Pancreas (tissue), 10 donors: ENCODE data around the gene CAD. TPM values are rescaled to one million over a fixed set of nuclear protein-coding genes. Genes with fewer than 3 reads are reported as not detected.
"Not testable (repeated sequence)": the region's sequence is repeated elsewhere in the genome, so short reads cannot be mapped to it uniquely, and the experiment has no call there.

Experiments
- ATAC-seq, 4 donors: fragments of 200-7000 bp; cut with Tn5 transposase; one replicate each; pipeline versions ENCODE4 v1.8.0 to v1.9.1; 2020; ENCODE audit warnings: mild to moderate bottlenecking in 4 of 4, moderate library complexity in 4 of 4
- DNase-seq, 6 donors: peaks; one replicate each; pipeline ENCODE4 v3.0.0-alpha.2; 2020
- FAIRE-seq: peaks from 2 replicates; lab custom pipeline; 2012; peaks lifted over from hg19 to GRCh38; lab: Jason Lieb, UNC
- H3K27ac ChIP-seq, 4 donors: fragments of 200-600 bp; sonication (generic); 1 replicate in 3 of 4; 2 replicates in 1 of 4; pipeline versions ENCODE4 v1.5.0 to v1.8.0; 2020
- H3K27me3 ChIP-seq, 4 donors: fragments of 200-600 bp; one replicate each; pipeline ENCODE4 v1.8.0; 2021
- H3K36me3 ChIP-seq, 3 donors: fragments of 200-600 bp; sonication (generic) in 1 of 3; one replicate each; pipeline versions ENCODE4 v1.5.0 to v1.8.0; 2020 to 2021
- H3K4me1 ChIP-seq, 3 donors: fragments of 200-600 bp; one replicate each; pipeline ENCODE4 v1.8.0; 2021
- H3K4me3 ChIP-seq, 4 donors: fragments of 200-600 bp; sonication (generic) in 2 of 4; one replicate each; pipeline versions ENCODE4 v1.5.0 to v1.8.0; 2020 to 2021
- H3K9me3 ChIP-seq, 4 donors: fragments of 200-600 bp; one replicate each; pipeline ENCODE4 v1.8.0; 2021
- CTCF ChIP-seq, 4 donors: fragments of 200-600 bp; sonication (generic) in 3 of 4; IDR thresholded peaks; one replicate each; pipeline versions ENCODE4 v1.5.0 to v1.8.0; 2021; ENCODE audit warnings: antibody characterized with exemption in 4 of 4
- WGBS, 2 donors: extraction: QIAGEN DNeasy Blood & Tissue Kit; methylation state at CpG; one replicate each; pipeline ENCODE4 v1.1.7; 2013; 5-methylcytosine and 5-hydroxymethylcytosine counted together
- intact Hi-C, 3 donors: fragments of 100-400 bp; cut with DNase I; formaldehyde crosslinking; loops; one replicate each; pipeline versions ENCODE4 v1.11.1 to v1.14.2; 2022
- polyA plus RNA-seq, 2 donors: library from polyadenylated mRNA; stranded (reverse); fragments of 200-250 nt; gene quantifications; one replicate each; pipeline ENCODE4 v1.2.3, GENCODE V29; 2013
- total RNA-seq, 6 donors: library from RNA; stranded (reverse); fragmentation: NEBNext Ultra II Directional in 4 of 6; extraction: Animal tissue kit (Norgen Biotek cat#: 25700) in 4 of 6; gene quantifications; one replicate each; pipeline versions ENCODE4 v1.2.1 to v1.2.4, GENCODE V29; 2021 to 2023
- donor health status: healthy with polysubstance abuse.
- donor health status: DM: no; HTN: no; CAD: no; lungs with moderate emphysema.
- donor health status: DM: no; HTN: no; CAD: no.
- donor health status: control.
- donor health status: control.
- donor health status: Bipolar disorder and iron deficiency.
- donor health status: DM: yes; HTN: yes; CAD: no.
- donor health status: DM: no; HTN: no; CAD: no.
- donor health status: DM: no; HTN: no; CAD: no.
- donor health status: DM: yes; HTN: yes; CAD: no.

Gene CAD
- total and polyA plus RNA-seq, 8 donors = 9.6 to 24.6 (median 16.3) TPM

- Histone ChIP-seq H3K9me3 (no peaks in the 10 kb centered on the region), H3K36me3 (no peaks in the 10 kb centered on the region), H3K4me3 (no peak overlapping the region), H3K27me3 (no peaks in the 10 kb centered on the region), H3K4me1 (no peaks in the 10 kb centered on the region), H3K27ac (no peak overlapping the region)
- WGBS, 2 donors = 59 to 66% methylated on average over 8 of the region's 8 CpGs
- DNase-seq = no peak
- no peak for FAIRE-seq
- no peak for ATAC-seq
- TF ChIP-seq CTCF (IDR thresholded peaks at IDR 0.05) = no peak
- intact Hi-C loops = no loop called here
Observed at GRCh38 chr2:27175330-27175729, 41.8 kb upstream of the CAD start.

GRCh38 chr2:27175781-27176180 lies 41.4 kb upstream of the CAD start:
- WGBS, 2 donors = 68 to 79% methylated on average over 4 of the region's 4 CpGs
- ATAC-seq, H3K36me3 ChIP-seq, DNase-seq, H3K4me3 ChIP-seq, H3K4me1 ChIP-seq, H3K27ac ChIP-seq, intact Hi-C loops, FAIRE-seq, H3K27me3 ChIP-seq, H3K9me3 ChIP-seq: not testable (repeated sequence)

GRCh38 chr2:27177441-27178351 lies 39.5 kb upstream of the CAD start:
- H3K4me1 ChIP-seq = no peaks in the 10 kb centered on the region
- FAIRE-seq = no peak
- no peak for ATAC-seq
- intact Hi-C loops = no loop called here
- no peaks in the 10 kb centered on the region for H3K9me3 ChIP-seq
- H3K27ac ChIP-seq = no peak overlapping the region
- H3K4me3 ChIP-seq = no peak overlapping the region
- 46 to 52% methylated on average over 15 of the region's 15 CpGs for WGBS, 2 donors
- no peak for DNase-seq
- no peak for TF ChIP-seq CTCF (IDR thresholded peaks at IDR 0.05)
- H3K27me3 ChIP-seq = peaks cover 0 to 6% (median 0%) of the 10 kb centered on the region in 4 donors
- no peaks in the 10 kb centered on the region for H3K36me3 ChIP-seq

GRCh38 chr2:27178469-27178868 lies 38.7 kb upstream of the CAD start:
- no peak for DNase-seq
- Histone ChIP-seq H3K4me3 (no peak overlapping the region), H3K4me1 (no peaks in the 10 kb centered on the region), H3K27me3 (peaks cover 0 to 6% (median 0%) of the 10 kb centered on the region in 4 donors), H3K9me3 (no peaks in the 10 kb centered on the region), H3K36me3 (no peaks in the 10 kb centered on the region), H3K27ac (no peak overlapping the region)
- no peak for ATAC-seq
- no peak for FAIRE-seq
- intact Hi-C loops = no loop called here
- no peak for TF ChIP-seq CTCF (IDR thresholded peaks at IDR 0.05)
- WGBS, 2 donors = 77 to 88% methylated on average over 3 of the region's 3 CpGs

- Histone ChIP-seq H3K27me3 (peaks cover 0 to 6% (median 0%) of the 10 kb centered on the region in 4 donors), H3K36me3 (no peaks in the 10 kb centered on the region), H3K27ac (no peak overlapping the region), H3K9me3 (no peaks in the 10 kb centered on the region), H3K4me3 (no peak overlapping the region), H3K4me1 (no peaks in the 10 kb centered on the region)
- ATAC-seq = no peak
- intact Hi-C loops = no loop called here
- 32 to 38% methylated on average over 3 of the region's 3 CpGs for WGBS, 2 donors
- no peak for FAIRE-seq
- DNase-seq = no peak
- no peak for TF ChIP-seq CTCF (IDR thresholded peaks at IDR 0.05)
Observed at GRCh38 chr2:27179344-27180000, 37.7 kb upstream of the CAD start.
